Raji (cell line): ENCODE data around the gene ABHD16B.

Experiments
- POLR2A ChIP-seq: IDR thresholded peaks from 2 replicates; pipeline ENCODE4 v1.6.1; 2011; ENCODE audit warnings: low read depth, low read length, control low read depth; ENCODE audit not compliant: insufficient read depth

The ABHD16B gene

GRCh38 chr20:63894358-63895201 is 33.3 kb downstream of the ABHD16B start, which contains the start of gene DNAJC5:
Gene DNAJC5 (plus strand): TSS chr20:63895126. CDS start chr20:63928346, 33,220 bp downstream.
- TF ChIP-seq POLR2A: peak; percentile 65

- no peak for TF ChIP-seq POLR2A
Observed at GRCh38 chr20:63895202-63895951, 34.1 kb downstream of the ABHD16B start.

DNA sequence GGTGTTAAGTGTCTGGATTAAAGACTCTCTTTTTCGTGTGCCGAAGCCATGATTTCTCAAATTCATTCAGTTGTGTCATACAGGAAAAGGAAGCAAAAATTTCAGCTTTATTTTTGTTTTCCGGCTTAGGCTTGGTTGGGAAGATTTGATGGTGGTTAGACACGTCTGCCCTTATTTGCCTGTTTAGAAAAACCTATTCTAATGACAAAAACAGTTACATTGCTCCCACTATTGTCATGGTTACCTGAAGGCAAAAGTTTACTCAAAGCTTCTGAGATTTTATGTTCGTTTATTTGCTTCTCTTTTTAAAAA is 34.6 kb downstream of the ABHD16B start:
- TF ChIP-seq POLR2A: no peak

- no peak for TF ChIP-seq POLR2A
Observed at GRCh38 chr20:63896264-63897105, 35.2 kb downstream of the ABHD16B start.

GRCh38 chr20:63897978-63898561 is 36.8 kb downstream of the ABHD16B start:
- no peak for TF ChIP-seq POLR2A

GRCh38 chr20:63898882-63899558 is 37.7 kb downstream of the ABHD16B start:
- no peak for TF ChIP-seq POLR2A

- TF ChIP-seq POLR2A: no peak
Observed at GRCh38 chr20:63900413-63900812, 39.1 kb downstream of the ABHD16B start.

- no peak for TF ChIP-seq POLR2A
Observed at GRCh38 chr20:63903796-63904561, 42.7 kb downstream of the ABHD16B start.

GRCh38 chr20:63908008-63908682 is 46.8 kb downstream of the ABHD16B start:
- TF ChIP-seq POLR2A: no peak

GRCh38 chr20:63911176-63911575 is 49.9 kb downstream of the ABHD16B start:
- no peak for TF ChIP-seq POLR2A
